Activated T-cell treated with anti-CD3 and anti-CD28 coated beads, Interleukin-2, amount 50 U/mL, for 4 hours (primary cell): Measurements from ENCODE around the gene SMARCD1. TPM values are rescaled to one million over a fixed set of nuclear protein-coding genes. Genes with fewer than 3 reads are reported as not detected.

ENCODE experiments used
- ATAC-seq, 2 donors: fragments of 200-7000 bp; cut with Tn5 transposase; one replicate each; pipeline ENCODE4 v1.10.0; 2021
- DNase-seq: peaks from one replicate; pipeline ENCODE4 v3.0.0-alpha.2; 2020
- H3K27me3 Mint-ChIP-seq: one replicate; pipeline ENCODE4 v1.8.0; 2021; ENCODE audit warnings: low read depth, mixed read lengths
- H3K36me3 Mint-ChIP-seq: one replicate; pipeline ENCODE4 v1.8.0; 2022; ENCODE audit warnings: mixed read lengths; ENCODE audit not compliant: insufficient read depth
- H3K4me1 Mint-ChIP-seq: one replicate; pipeline ENCODE4 v1.8.0; 2021; ENCODE audit warnings: low read depth, mixed read lengths
- H3K4me3 Mint-ChIP-seq: one replicate; pipeline ENCODE4 v1.8.0; 2021; ENCODE audit warnings: mild to moderate bottlenecking, moderate library complexity, mixed read lengths
- H3K9me3 Mint-ChIP-seq: one replicate; pipeline ENCODE4 v1.8.0; 2021; ENCODE audit warnings: mixed read lengths
- total RNA-seq, 3 donors: library from RNA; stranded (reverse); gene quantifications; one replicate each; pipeline ENCODE4 v1.2.1, GENCODE V29; 2021

SMARCD1 gene
- total RNA-seq, 3 donors from 2014 or later, result 85.8 to 99.4 (median 97.6) TPM

DNA sequence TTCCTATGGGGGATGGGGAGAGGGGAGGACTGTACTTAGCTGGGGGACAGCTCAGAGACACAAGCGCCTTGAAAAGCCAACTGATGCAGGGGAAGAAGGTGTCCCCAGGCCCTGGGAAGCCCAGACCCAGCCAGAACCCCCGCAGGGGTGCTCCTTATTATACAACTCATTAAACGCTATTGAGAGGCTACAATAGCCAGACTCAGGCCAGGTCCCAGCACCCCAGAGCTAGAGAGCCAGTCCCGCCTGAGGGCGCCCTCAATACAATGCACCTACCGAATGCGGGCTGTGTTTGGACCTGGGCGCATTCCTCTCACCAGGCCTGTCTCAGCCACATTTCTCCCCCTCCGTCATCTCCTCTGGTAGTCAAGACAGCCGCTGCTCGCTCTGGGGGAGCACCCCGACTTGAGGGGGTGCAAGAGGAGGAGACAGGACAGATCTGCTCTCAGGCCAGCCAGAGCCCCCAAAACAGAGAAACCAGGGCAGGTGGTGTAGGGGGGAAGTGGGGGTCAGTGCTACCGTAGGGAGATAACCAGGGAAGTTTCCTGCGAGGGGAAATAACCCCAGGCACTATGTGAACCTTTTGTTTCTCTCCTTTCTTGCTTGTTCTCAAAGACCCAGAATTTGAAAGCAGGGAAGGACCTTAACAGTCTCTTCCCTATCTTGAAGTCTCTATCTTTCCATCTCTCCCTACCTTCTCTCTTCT, 33.9 kb upstream of the SMARCD1 start:
- DNase-seq (no peak), ATAC-seq (no peak)
- Mint-ChIP-seq H3K36me3 (no peaks in the 10 kb centered on the region), H3K4me1 (peaks cover 9% of the 10 kb centered on the region), H3K4me3 (no peak overlapping the region), H3K9me3 (no peaks in the 10 kb centered on the region), H3K27me3 (peaks cover 47% of the 10 kb centered on the region)

DNA sequence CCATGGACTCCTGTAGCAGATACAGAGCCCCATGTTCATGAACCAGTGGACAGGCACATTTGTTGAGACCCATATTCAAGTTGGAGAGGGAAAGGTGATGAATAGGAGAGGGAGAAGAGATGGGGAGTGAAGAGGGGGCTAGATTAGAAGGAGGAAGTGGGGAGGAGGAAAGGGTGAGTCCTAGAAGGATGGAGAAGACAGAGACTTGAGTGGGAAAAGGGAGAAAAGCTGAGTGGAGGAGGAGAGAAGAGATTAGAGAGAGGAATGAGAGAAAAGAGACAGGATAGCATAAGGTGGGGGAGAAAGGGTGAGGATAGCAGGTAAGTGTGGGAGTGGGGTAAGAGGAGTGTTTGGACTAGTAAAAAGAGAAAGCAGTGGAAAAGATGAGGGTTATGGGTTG, 32.6 kb upstream of the SMARCD1 start:
- Mint-ChIP-seq H3K4me3 (no peak overlapping the region), H3K9me3 (no peaks in the 10 kb centered on the region), H3K36me3 (no peaks in the 10 kb centered on the region), H3K27me3 (peaks cover 56% of the 10 kb centered on the region), H3K4me1 (peaks cover 18% of the 10 kb centered on the region)
- ATAC-seq (no peak), DNase-seq (no peak)

DNA sequence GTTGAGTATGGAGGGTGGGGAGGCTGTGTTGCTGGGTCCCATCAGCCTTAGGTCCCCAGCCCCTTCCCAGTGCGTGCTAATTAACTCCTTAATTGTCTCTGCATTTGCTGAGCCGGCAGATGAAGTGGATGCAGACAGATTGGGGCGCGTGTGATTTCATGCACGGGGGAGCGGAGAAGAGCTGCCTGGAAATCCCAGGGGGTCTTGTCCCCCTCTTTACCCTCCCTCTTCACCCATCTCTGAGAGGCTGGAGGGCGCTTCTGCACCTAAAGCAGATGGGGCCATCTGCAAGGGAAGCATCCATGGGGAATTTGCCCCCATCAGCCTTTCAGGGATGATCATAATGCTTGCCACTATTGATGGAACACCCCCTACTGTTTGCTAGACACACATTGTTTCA, 32.2 kb upstream of the SMARCD1 start:
- Mint-ChIP-seq H3K9me3 (no peaks in the 10 kb centered on the region), H3K27me3 (peaks cover 56% of the 10 kb centered on the region), H3K4me1 (peaks cover 18% of the 10 kb centered on the region), H3K36me3 (no peaks in the 10 kb centered on the region), H3K4me3 (no peak overlapping the region)
- DNase-seq, result no peak
- ATAC-seq, result no peak

DNA sequence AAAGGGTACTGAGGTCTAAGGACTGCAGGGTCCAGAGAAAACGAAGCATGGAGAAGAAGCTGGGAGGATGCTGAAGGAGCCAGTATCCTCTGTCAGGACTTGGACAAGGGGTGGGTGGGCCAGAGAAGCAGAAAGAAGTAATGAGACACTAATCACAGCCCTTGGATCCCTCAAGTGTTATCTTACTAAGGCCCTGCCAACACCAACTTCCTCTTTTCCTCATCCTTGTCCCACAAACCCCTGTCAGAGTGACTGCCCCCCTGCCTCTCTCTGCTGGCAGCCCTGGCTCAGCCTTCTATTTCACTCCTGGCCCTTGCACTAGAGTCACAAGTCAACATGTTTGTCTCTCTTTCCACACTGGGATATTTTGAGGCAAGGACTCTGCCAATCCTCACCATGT, 31.6 kb upstream of the SMARCD1 start:
- Mint-ChIP-seq H3K4me1 (peaks cover 18% of the 10 kb centered on the region), H3K4me3 (no peak overlapping the region), H3K36me3 (no peaks in the 10 kb centered on the region), H3K27me3 (peaks cover 56% of the 10 kb centered on the region), H3K9me3 (no peaks in the 10 kb centered on the region)
- ATAC-seq, result no peak
- DNase-seq, result no peak

DNA sequence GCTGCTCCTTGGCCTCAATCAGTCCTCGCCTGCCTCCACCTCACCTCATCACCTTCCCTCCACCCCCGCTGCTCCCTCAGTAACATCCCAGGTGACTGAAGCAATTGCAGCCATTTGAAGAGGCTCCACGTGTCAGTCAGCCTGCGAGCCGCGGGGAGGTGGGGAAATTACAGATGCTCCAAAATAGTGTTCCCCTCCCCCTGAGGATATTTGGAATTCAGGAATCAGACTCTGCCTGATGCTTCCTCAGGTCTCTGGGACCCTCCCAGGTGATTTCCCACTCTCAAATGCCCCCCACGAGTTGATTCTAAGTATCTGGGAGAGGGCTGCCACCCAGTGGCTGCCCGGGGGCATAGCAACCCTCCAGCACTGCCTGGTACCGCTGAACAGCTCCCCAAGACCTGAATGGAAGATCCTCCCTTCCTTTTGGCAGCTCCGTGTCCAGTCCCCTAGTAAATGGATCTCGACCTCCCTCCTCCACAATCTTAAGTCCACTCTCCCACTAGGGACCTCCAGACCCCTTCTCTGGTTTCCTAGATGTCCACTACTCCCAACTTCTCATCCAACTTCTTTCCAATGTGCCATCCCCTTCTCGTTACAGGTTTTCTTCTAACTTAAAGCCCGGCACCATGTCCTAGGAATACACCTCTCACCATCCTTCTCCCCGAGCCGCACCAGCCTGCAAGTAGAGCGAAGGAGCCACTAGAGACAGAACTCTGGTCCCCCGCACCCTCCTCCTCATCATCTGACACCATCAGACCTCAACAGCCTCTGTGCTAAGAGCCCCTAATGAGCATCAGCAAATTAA, 29.1 kb upstream of the SMARCD1 start:
- H3K9me3 Mint-ChIP-seq, result no peaks in the 10 kb centered on the region
- peak; percentile 27 to 33 for ATAC-seq
- no peaks in the 10 kb centered on the region for H3K36me3 Mint-ChIP-seq
- H3K4me1 Mint-ChIP-seq, result peaks cover 28% of the 10 kb centered on the region
- peak; percentile 58 for DNase-seq
- peaks cover 46% of the 10 kb centered on the region for H3K27me3 Mint-ChIP-seq
- H3K4me3 Mint-ChIP-seq, result peak overlapping the region; percentile 61

DNA sequence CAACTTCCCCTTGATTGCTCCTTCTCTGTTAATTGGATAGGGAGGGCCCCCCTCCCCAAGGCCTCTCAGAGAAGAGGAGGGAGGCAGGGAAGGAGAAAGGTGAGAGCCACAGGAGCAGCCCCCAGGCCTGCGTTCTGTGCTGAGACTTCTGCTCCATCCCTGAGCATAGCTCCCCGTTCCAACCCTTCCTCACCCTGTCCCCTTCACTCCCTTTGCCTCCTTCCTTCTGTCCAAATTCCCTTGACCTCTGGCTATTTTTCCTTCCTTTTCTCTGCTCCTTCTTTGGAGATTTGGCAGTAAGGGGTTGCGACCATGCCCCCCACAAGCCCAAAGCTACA, 28.5 kb upstream of the SMARCD1 start:
- H3K4me3 Mint-ChIP-seq, result peak overlapping the region; percentile 90
- no peaks in the 10 kb centered on the region for H3K9me3 Mint-ChIP-seq

DNA sequence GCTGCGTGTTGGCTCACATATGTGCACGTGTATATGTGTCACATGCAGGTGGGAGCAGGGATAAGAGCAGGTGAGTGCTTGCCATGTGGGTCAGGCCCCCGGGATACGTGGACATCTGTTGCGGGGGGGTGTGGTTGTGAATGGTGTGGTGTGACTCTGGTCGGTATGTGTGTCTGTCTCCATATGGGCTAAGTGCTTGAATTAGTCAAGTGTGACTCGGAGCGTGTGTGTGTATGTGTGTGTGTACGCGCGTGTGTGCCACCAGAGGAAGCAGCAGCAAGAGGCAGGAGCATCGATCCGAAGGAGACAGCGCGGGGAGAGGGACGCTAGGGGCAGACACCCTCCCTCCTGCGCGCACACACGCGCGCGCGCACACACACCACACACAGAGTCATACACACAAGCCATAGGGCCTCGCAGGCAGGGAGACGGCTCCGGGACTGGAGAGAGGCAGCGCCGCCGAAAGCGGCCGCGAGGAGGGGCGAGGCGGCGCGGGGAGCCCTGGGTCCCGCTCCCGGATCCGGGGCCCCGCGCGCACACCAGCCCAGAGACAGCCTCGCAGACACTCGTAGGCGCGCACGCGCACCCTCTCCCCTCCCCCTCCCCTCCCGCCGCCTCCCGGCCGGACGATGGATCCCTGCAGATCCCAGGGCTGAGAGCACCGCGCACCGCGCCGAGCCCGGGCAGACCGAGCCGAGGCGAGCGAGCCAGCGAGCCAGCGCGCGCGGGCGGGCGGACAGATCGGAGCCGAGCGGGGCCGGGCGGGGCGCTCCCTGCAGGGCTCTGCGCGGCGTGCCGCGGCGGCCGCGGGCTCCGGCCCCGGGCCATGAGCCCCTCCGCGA, 27.9 kb upstream of the SMARCD1 start, which contains the start of gene ASIC1:
Gene ASIC1 (plus strand): TSS at position 597 of the 842 bp plus-strand sequence. CDS start 1,171 bp downstream, outside the sequence.
- Mint-ChIP-seq H3K4me3 (peak within 1 kb of the TSS; percentile 90), H3K36me3 (no peaks in the 10 kb centered on the region), H3K9me3 (no peaks in the 10 kb centered on the region), H3K4me1 (peaks cover 28% of the 10 kb centered on the region), H3K27me3 (peaks cover 38% of the 10 kb centered on the region)
- peak; percentile 44 for DNase-seq
- peak; percentile 58 to 69 for ATAC-seq

More for the DNA sequence above, 28.5 kb upstream of the SMARCD1 start:
- Mint-ChIP-seq H3K27me3 (peaks cover 41% of the 10 kb centered on the region), H3K4me1 (peaks cover 28% of the 10 kb centered on the region), H3K36me3 (no peaks in the 10 kb centered on the region)
- ATAC-seq (no peak), DNase-seq (no peak)

DNA sequence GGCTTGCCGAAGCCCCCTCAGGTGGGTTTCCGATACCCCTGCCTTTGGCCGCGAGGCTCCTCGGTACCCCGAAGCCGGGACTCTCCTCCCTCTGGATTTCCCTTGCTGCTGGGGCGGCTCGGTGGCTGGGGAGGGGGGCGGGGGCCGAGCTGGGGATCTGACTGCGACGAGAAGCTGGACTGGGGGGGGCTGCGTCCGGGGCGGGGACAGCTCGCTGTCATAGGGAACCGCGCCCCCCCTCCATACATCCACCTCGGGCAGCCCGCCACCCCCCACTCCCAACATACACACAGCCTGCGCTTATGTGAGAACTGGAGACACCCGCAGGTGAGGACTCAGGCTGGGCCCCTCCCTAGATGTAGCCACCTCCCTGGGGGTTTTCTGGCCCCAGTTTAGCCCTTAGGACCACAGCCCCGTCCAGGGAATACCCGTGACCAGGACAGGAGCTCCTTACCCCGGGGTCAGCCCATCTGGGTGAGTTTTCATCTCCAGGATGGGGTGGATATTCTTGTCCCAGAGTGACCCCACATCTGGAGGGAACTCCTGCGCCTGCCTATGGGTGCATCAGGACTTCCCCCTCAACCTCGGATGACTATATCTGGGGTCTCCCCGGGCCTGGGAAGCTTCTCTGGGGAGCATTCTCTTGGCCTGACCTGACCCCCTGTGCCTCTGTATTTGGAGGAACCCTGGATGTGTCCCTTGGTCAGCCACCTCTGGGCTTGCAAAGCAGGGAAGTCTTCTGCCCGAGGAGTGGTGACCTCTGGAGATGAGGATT, 27.1 kb upstream of the SMARCD1 start:
- no peak for DNase-seq
- Mint-ChIP-seq H3K27me3 (peaks cover 38% of the 10 kb centered on the region), H3K4me3 (peak overlapping the region; percentile 58), H3K4me1 (peaks cover 28% of the 10 kb centered on the region), H3K36me3 (no peaks in the 10 kb centered on the region), H3K9me3 (no peaks in the 10 kb centered on the region)
- peak in 1 of 2 donors; percentile 3 for ATAC-seq

DNA sequence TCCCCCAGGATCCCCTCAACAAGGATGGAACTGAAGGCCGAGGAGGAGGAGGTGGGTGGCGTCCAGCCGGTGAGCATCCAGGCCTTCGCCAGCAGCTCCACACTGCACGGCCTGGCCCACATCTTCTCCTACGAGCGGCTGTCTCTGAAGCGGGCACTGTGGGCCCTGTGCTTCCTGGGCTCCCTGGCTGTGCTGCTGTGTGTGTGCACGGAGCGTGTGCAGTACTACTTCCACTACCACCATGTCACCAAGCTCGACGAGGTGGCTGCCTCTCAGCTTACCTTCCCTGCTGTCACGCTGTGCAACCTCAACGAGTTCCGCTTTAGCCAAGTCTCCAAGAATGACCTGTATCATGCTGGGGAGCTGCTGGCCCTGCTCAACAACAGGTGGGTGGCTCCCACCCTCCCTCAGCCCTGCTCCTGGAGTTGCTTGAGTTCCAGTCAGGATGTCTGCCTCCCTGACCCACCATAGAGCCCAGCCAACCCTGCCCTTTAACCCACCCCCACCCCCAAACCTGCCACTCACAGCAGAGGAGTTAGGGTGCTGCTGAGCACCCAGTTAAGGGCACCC, 26.3 kb upstream of the SMARCD1 start:
- peak overlapping the region; percentile 58 for H3K4me3 Mint-ChIP-seq
- H3K27me3 Mint-ChIP-seq, result peaks cover 41% of the 10 kb centered on the region
- DNase-seq (no peak), ATAC-seq (no peak)
- peaks cover 28% of the 10 kb centered on the region for H3K4me1 Mint-ChIP-seq
- H3K36me3 Mint-ChIP-seq, result no peaks in the 10 kb centered on the region
- H3K9me3 Mint-ChIP-seq, result no peaks in the 10 kb centered on the region

DNA sequence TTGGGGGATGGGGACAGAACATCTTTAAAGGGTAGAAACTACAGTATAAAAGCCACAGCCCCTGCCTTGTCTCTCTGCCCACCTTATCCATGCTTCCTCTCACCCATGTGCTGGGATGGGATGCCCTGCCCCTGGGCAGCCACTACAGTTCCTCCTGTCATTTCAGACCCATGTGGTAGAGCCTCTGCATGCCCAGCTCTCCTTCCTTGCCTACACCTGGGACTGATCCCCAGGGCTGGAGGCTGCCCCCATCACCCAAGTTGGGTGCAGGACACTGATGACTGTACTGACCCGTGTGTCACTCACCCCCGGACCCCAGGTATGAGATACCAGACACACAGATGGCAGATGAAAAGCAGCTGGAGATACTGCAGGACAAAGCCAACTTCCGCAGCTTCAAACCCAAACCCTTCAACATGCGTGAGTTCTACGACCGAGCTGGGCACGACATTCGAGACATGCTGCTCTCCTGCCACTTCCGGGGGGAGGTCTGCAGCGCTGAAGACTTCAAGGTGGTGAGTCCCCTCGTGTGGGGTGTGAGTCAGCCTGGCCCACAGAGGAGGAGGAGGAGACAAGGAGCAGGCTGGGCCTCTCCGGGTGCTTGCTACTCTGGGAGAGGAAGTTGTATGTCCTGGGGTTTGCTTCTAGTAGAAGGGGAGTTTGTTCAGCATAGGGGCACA, 25.6 kb upstream of the SMARCD1 start:
- Mint-ChIP-seq H3K27me3 (peaks cover 37% of the 10 kb centered on the region), H3K36me3 (no peaks in the 10 kb centered on the region)
- peak; percentile 61 for DNase-seq

DNA sequence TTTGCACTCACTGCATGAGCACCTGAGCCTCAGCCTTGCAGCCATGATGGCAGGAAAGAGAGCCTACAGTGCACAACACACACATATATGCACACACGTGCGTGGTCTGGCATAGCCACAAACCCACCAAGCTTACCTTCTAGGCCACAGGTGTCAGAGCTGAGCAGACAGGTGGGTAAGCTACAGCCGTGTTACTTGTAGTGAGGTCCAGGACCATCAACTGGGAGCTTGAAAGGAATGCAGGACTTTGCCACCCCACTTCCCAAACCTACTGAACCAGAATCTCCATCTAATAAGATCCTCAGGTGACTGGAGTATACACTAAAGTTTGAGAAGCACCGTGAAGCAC, 25.0 kb upstream of the SMARCD1 start:
- no peak for ATAC-seq
- no peak overlapping the region for H3K4me3 Mint-ChIP-seq
- no peaks in the 10 kb centered on the region for H3K9me3 Mint-ChIP-seq
- no peaks in the 10 kb centered on the region for H3K36me3 Mint-ChIP-seq
- peaks cover 28% of the 10 kb centered on the region for H3K4me1 Mint-ChIP-seq
- H3K27me3 Mint-ChIP-seq, result peaks cover 37% of the 10 kb centered on the region
- DNase-seq, result no peak

More for the DNA sequence above, 25.6 kb upstream of the SMARCD1 start:
- Mint-ChIP-seq H3K4me1 (peaks cover 28% of the 10 kb centered on the region), H3K4me3 (peak overlapping the region; percentile 43), H3K9me3 (no peaks in the 10 kb centered on the region)
- peak; percentile 66 to 68 for ATAC-seq

DNA sequence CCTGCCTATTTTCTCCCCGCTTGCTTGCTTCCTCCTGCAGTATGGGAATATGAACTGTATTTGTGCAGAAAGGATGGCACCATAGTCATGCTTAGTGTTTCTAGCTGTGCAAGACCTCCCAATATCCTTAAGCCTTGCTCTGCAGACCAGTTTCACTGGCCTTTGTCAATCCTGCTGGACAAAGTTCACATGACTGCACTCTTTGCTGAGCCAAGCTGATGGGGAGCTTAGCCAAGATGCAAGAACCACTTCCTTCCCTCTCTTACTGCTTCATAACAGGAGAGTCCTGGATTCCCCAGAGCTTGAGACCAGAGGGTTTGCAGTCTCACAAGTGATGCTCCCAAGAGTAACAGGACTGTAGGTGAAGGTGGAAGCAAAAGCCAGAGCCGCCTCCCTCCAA, 24.0 kb upstream of the SMARCD1 start:
- no peak for DNase-seq
- H3K9me3 Mint-ChIP-seq, result no peaks in the 10 kb centered on the region
- ATAC-seq, result no peak
- H3K27me3 Mint-ChIP-seq, result peaks cover 31% of the 10 kb centered on the region
- peaks cover 21% of the 10 kb centered on the region for H3K4me1 Mint-ChIP-seq
- H3K4me3 Mint-ChIP-seq, result no peak overlapping the region
- H3K36me3 Mint-ChIP-seq, result no peaks in the 10 kb centered on the region
